ENCODE results near the gene STRN4. TPM values are rescaled to one million over a fixed set of nuclear protein-coding genes. Genes with fewer than 3 reads are reported as not detected.

Gene STRN4
- total RNA-seq, 1 experiment from 2014 or later: 107 TPM

DNA sequence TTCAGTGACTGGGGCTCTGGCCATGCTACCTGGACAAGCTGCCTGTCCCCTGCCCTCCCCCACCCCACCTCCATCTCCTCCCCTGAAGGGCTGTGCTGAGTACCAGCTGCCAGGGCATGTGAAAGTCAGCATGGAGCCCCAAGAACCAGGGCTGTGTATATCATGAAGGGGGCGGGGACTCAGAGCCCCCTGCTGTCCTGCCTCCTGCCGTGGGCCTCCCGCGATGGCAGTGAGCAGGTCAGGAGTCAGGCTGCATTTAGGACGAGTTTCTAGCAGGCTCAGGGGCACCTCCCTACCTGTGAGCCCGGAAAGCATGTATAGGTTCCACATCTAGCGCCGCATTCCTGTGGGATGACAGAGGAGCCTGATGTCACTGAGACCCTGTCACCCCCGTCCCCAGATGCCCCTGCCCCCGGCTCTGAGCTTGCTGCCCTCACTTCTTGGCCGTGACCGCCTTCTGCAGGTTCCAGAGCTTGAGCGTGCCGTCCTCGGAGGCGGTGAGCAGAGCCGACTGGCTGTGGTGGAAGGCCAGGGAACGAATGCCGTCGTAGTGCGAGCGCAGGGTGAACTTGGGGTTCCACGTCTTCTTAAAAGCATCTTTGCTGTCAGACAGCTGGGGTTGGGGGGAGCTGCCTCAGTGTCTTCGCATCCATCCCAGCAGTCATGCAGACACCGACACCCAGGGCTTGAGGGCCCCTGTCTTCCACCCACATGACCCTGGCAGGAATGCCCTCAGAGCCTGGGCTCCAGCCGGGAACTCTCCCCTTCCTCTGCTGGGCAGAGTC, 21.0 kb downstream of the STRN4 start:
- H3K9me3 ChIP-seq (ENCODE audit: control insufficient read depth in 1 of 2, insufficient read depth in 1 of 2, low read depth in 1 of 2, low read length in 2 of 2): no peaks in the 10 kb centered on the region
- no peak overlapping the region for H3K4me3 ChIP-seq (replicated peaks in 1 of 2; ENCODE audit: low read depth in 1 of 2, low read length in 2 of 2)
- H4K20me1 ChIP-seq (ENCODE audit: insufficient read depth): no peaks in the 10 kb centered on the region; the same call in 1 of the 2 replicates
- intact Hi-C loops (cut with micrococcal nuclease): loop anchor here (10.0 kb wide), 1 partner anchor 110 kb away; no protein-coding TSS in a partner anchor
- ATAC-seq: no peak
- no TSS peak for BruUV-seq (replicated peaks)
- TF ChIP-seq, protein P1, sequence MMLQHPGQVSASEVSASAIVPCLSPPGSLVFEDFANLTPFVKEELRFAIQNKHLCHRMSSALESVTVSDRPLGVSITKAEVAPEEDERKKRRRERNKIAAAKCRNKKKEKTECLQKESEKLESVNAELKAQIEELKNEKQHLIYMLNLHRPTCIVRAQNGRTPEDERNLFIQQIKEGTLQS (IDR thresholded peaks at IDR 0.05): no peak
- TF ChIP-seq CEBPB (IDR thresholded peaks at IDR 0.05; ENCODE audit: low read depth) (no peak), RAD21 (IDR thresholded peaks at IDR 0.05; ENCODE audit: low read depth) (no peak)
- TF ChIP-seq, protein P2, sequence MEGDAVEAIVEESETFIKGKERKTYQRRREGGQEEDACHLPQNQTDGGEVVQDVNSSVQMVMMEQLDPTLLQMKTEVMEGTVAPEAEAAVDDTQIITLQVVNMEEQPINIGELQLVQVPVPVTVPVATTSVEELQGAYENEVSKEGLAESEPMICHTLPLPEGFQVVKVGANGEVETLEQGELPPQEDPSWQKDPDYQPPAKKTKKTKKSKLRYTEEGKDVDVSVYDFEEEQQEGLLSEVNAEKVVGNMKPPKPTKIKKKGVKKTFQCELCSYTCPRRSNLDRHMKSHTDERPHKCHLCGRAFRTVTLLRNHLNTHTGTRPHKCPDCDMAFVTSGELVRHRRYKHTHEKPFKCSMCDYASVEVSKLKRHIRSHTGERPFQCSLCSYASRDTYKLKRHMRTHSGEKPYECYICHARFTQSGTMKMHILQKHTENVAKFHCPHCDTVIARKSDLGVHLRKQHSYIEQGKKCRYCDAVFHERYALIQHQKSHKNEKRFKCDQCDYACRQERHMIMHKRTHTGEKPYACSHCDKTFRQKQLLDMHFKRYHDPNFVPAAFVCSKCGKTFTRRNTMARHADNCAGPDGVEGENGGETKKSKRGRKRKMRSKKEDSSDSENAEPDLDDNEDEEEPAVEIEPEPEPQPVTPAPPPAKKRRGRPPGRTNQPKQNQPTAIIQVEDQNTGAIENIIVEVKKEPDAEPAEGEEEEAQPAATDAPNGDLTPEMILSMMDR (IDR thresholded peaks at IDR 0.05 in 2 of 3, conservative IDR thresholded peaks at IDR 0.05 in 1 of 3; ENCODE audit: borderline replicate concordance in 1 of 3, insufficient read depth in 1 of 3, low read depth in 2 of 3, low read length in 2 of 3): no peak
- H3K27ac ChIP-seq (ENCODE audit: low read depth, low read length): no peak overlapping the region
- no peak overlapping the region for H3K4me2 ChIP-seq (ENCODE audit: low read length)
- H3K4me1 ChIP-seq (ENCODE audit: control insufficient read depth in 1 of 2, insufficient read depth in 2 of 2, low read length in 2 of 2): no peaks in the 10 kb centered on the region
- CTCF ChIA-PET: no interaction called here
- H3K9me2 ChIP-seq (ENCODE audit: insufficient read depth): no peaks in the 10 kb centered on the region
- POLR2A ChIA-PET: interaction anchor here (0.6 kb wide), 1 partner anchor 153 kb away, joined by 3 read pairs; no protein-coding TSS in a partner anchor
- RAD21 ChIA-PET (ENCODE audit: low non-redundant PET in 1 of 2, low total read pairs in 2 of 2, uncharacterized antibody in 2 of 2, unreplicated experiment in 2 of 2): no interaction called here
- peaks cover 37% of the 10 kb centered on the region; the same call in 1 of the 2 replicates for H3K79me2 ChIP-seq (ENCODE audit: insufficient read depth, low read length)
- DNase-seq (ENCODE audit: low read depth, low spot score): no peak
- no peak overlapping the region for H2AFZ ChIP-seq (ENCODE audit: low read depth, low read length, poor library complexity, severe bottlenecking)
- H3K9ac ChIP-seq (ENCODE audit: low read length): no peak overlapping the region
- peaks cover 56 to 84% of the 10 kb centered on the region in 2 experiments; a peak in 3 of 4 replicates for H3K36me3 ChIP-seq (ENCODE audit: control insufficient read depth in 1 of 2, insufficient read depth in 2 of 2, low read length in 2 of 2)
- H3K27me3 ChIP-seq (ENCODE audit: insufficient read depth, low read length): no peaks in the 10 kb centered on the region

DNA sequence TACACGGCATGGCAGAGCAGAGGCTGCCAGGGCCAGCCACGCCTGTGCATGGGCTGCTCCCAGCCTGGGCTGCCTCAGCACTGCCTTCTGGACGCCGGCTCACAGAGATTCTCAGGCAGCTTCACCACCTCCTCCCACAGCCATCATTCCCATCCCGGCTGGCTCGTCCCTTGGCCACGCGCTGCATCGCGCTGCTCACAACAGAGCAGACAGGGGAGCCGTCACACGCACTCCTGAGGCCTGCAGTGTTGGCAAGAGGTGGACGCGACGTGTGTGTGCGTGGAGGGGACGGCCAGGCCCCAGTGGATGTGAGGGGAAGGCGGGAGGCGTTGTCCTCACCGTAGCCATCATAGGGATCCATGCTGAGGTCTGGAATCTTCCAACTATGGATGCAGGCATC, 21.8 kb downstream of the STRN4 start:
- Histone ChIP-seq H4K20me1 (ENCODE audit: insufficient read depth) (no peaks in the 10 kb centered on the region; the same call in 1 of the 2 replicates), H2AFZ (ENCODE audit: low read depth, low read length, poor library complexity, severe bottlenecking) (no peak overlapping the region), H3K4me3 (replicated peaks in 1 of 2; ENCODE audit: low read depth in 1 of 2, low read length in 2 of 2) (no peak overlapping the region), H3K27ac (ENCODE audit: low read depth, low read length) (no peak overlapping the region; the same call in 1 of the 2 replicates), H3K4me1 (ENCODE audit: control insufficient read depth in 1 of 2, insufficient read depth in 2 of 2, low read length in 2 of 2) (no peaks in the 10 kb centered on the region), H3K9me2 (ENCODE audit: insufficient read depth) (no peaks in the 10 kb centered on the region), H3K36me3 (ENCODE audit: control insufficient read depth in 1 of 2, insufficient read depth in 2 of 2, low read length in 2 of 2) (peaks cover 49 to 80% of the 10 kb centered on the region in 2 experiments; a peak in 3 of 4 replicates), H3K9me3 (ENCODE audit: control insufficient read depth in 1 of 2, insufficient read depth in 1 of 2, low read depth in 1 of 2, low read length in 2 of 2) (no peaks in the 10 kb centered on the region), H3K4me2 (ENCODE audit: low read length) (no peak overlapping the region), H3K9ac (ENCODE audit: low read length) (no peak overlapping the region), H3K79me2 (ENCODE audit: insufficient read depth, low read length) (peaks cover 31% of the 10 kb centered on the region; the same call in 1 of the 2 replicates), H3K27me3 (ENCODE audit: insufficient read depth, low read length) (no peaks in the 10 kb centered on the region)
- POLR2A ChIA-PET: no interaction called here
- no TSS peak for BruUV-seq (replicated peaks)
- ATAC-seq (no peak), DNase-seq (ENCODE audit: low read depth, low spot score) (no peak)
- intact Hi-C loops (cut with micrococcal nuclease): loop anchor here (10.0 kb wide), 1 partner anchor 110 kb away; no protein-coding TSS in a partner anchor
- CTCF ChIA-PET: no interaction called here
- RAD21 ChIA-PET (ENCODE audit: low non-redundant PET in 1 of 2, low total read pairs in 2 of 2, uncharacterized antibody in 2 of 2, unreplicated experiment in 2 of 2): no interaction called here
- TF ChIP-seq FOSL1 (IDR thresholded peaks at IDR 0.05; ENCODE audit: low read depth) (no peak), JUND (IDR thresholded peaks at IDR 0.05) (no peak), EZH2 (IDR thresholded peaks at IDR 0.05) (no peak), SP1 (IDR thresholded peaks at IDR 0.05; ENCODE audit: low read depth) (no peak), EZH2phosphoT487 (IDR thresholded peaks at IDR 0.05; ENCODE audit: borderline replicate concordance) (no peak), POLR2A (IDR thresholded peaks at IDR 0.05; ENCODE audit: borderline replicate concordance, extremely low read depth, insufficient read depth, insufficient read length) (no peak), POLR2AphosphoS5 (IDR thresholded peaks at IDR 0.05; ENCODE audit: low read depth, low read length) (no peak), ELF1 (IDR thresholded peaks at IDR 0.05; ENCODE audit: borderline replicate concordance, low read depth) (no peak), TCF7L2 (IDR thresholded peaks at IDR 0.05; ENCODE audit: borderline replicate concordance, extremely low read depth, insufficient read depth, insufficient read length) (no peak), CBX3 (IDR thresholded peaks at IDR 0.05; ENCODE audit: low read depth) (no peak), CEBPB (IDR thresholded peaks at IDR 0.05; ENCODE audit: low read depth) (no peak), ZNF274 (IDR thresholded peaks at IDR 0.05; ENCODE audit: low read depth, low read length) (no peak)
- TF ChIP-seq, protein P2 (IDR thresholded peaks at IDR 0.05 in 2 of 3, conservative IDR thresholded peaks at IDR 0.05 in 1 of 3; ENCODE audit: borderline replicate concordance in 1 of 3, insufficient read depth in 1 of 3, low read depth in 2 of 3, low read length in 2 of 3): no peak
